AG04450 (cell line): Measurements from ENCODE around the gene SLC38A5. TPM values are rescaled to one million over a fixed set of nuclear protein-coding genes. Genes with fewer than 3 reads are reported as not detected.

ENCODE experiments used
- CTCF ChIA-PET: fragments of 300-600, 350-600 bp; formaldehyde crosslinking; extraction: SDS; loops from one replicate; lab custom pipeline; 2022; ENCODE audit warnings: antibody characterized with exemption, inconsistent platforms; lab: Charles Lee
- POLR2A ChIA-PET: fragments of 350-600 bp; formaldehyde crosslinking; extraction: SDS; loops from one replicate; lab custom pipeline; 2021; ENCODE audit warnings: antibody characterized with exemption, inconsistent platforms; lab: Yijun Ruan, JAX
- DNase-seq: peaks from one replicate; pipeline ENCODE4 v3.0.0-alpha.2; 2011; ENCODE audit warnings: low read depth, low spot score
- H3K27ac ChIP-seq: one replicate; pipeline ENCODE4 v1.5.1; 2012; ENCODE audit warnings: low read depth, low read length, control low read depth
- H3K27me3 ChIP-seq: one replicate; pipeline ENCODE4 v1.6.0; 2012; ENCODE audit warnings: low read length; ENCODE audit not compliant: control insufficient read depth, insufficient read depth
- H3K4me3 ChIP-seq: 2 replicates; pipeline ENCODE4 v1.5.1; 2011; ENCODE audit warnings: mild to moderate bottlenecking, low read depth, low read length, control low read depth
- H3K9me3 ChIP-seq: 2 replicates; pipeline ENCODE4 v1.5.1; 2012; ENCODE audit warnings: low read length; ENCODE audit not compliant: control insufficient read depth, insufficient read depth
- CTCF ChIP-seq: IDR thresholded peaks from 2 replicates; pipeline ENCODE4 v1.5.1; 2011; ENCODE audit warnings: low read depth, low read length, control low read depth, inconsistent platforms
- polyA plus RNA-seq: library from polyadenylated mRNA; depleted of rRNA; stranded (reverse); fragments of >200 nt; gene quantifications from 2 replicates; pipeline ENCODE4 v1.2.3, GENCODE V29; 2011

The SLC38A5 gene
- polyA plus RNA-seq, 1 experiment, result 19.1 TPM

GRCh38 chrX:48505481-48505880 is 35.4 kb upstream of the SLC38A5 start:
- H3K4me3 ChIP-seq, result no peak overlapping the region
- ChIA-PET CTCF (no interaction called here), POLR2A (no interaction called here)
- DNase-seq, result no peak
- no peaks in the 10 kb centered on the region for H3K9me3 ChIP-seq
- H3K27ac ChIP-seq, result no peak overlapping the region
- H3K27me3 ChIP-seq, result no peaks in the 10 kb centered on the region
- TF ChIP-seq CTCF, result no peak

GRCh38 chrX:48504261-48504660 is 34.2 kb upstream of the SLC38A5 start:
- H3K4me3 ChIP-seq, result no peak overlapping the region
- CTCF ChIA-PET, result interaction anchor here (0.9 kb wide), 1 partner anchor 11 kb away, joined by 3 read pairs; no protein-coding TSS in a partner anchor
- POLR2A ChIA-PET, result no interaction called here
- no peaks in the 10 kb centered on the region for H3K9me3 ChIP-seq
- H3K27ac ChIP-seq, result no peak overlapping the region
- H3K27me3 ChIP-seq, result no peaks in the 10 kb centered on the region
- no peak for TF ChIP-seq CTCF
- no peak for DNase-seq

GRCh38 chrX:48498374-48498809 is 28.3 kb upstream of the SLC38A5 start:
- DNase-seq, result no peak
- CTCF ChIA-PET, result no interaction called here
- Histone ChIP-seq H3K27me3 (no peaks in the 10 kb centered on the region), H3K27ac (no peak overlapping the region), H3K9me3 (no peaks in the 10 kb centered on the region), H3K4me3 (no peak overlapping the region)
- POLR2A ChIA-PET, result no interaction called here
- no peak for TF ChIP-seq CTCF

- H3K9me3 ChIP-seq, result no peaks in the 10 kb centered on the region
- ChIA-PET CTCF (no interaction called here), POLR2A (no interaction called here)
- H3K4me3 ChIP-seq, result no peak overlapping the region
- TF ChIP-seq CTCF, result no peak
- no peaks in the 10 kb centered on the region for H3K27me3 ChIP-seq
- no peak for DNase-seq
- no peak overlapping the region for H3K27ac ChIP-seq
Measured at GRCh38 chrX:48497871-48498270, 27.8 kb upstream of the SLC38A5 start.

GRCh38 chrX:48496660-48497059 is 26.6 kb upstream of the SLC38A5 start:
- Histone ChIP-seq H3K27ac (no peak overlapping the region), H3K27me3 (no peaks in the 10 kb centered on the region), H3K9me3 (no peaks in the 10 kb centered on the region), H3K4me3 (no peak overlapping the region)
- ChIA-PET CTCF (interaction anchor here (0.7 kb wide), 1 partner anchor 470 kb away, joined by 3 read pairs; no protein-coding TSS in a partner anchor), POLR2A (no interaction called here)
- TF ChIP-seq CTCF, result no peak
- DNase-seq, result no peak
